SK-N-SH (cell line): ENCODE results near the gene MUTYH. TPM values are rescaled to one million over a fixed set of nuclear protein-coding genes. Genes with fewer than 3 reads are reported as not detected.

ENCODE experiments used
- CTCF ChIA-PET: fragments of 300-600, 350-600 bp; formaldehyde crosslinking; extraction: SDS; loops from one replicate; lab custom pipeline; 2021; lab: Yijun Ruan, JAX
- POLR2A ChIA-PET: fragments of 350-600 bp; sonication (Branson Sonifier 250); formaldehyde crosslinking; extraction: SDS; loops from one replicate; lab custom pipeline; 2020; ENCODE audit warnings: antibody characterized with exemption, inconsistent platforms; lab: Yijun Ruan, JAX
- DNase-seq: peaks from one replicate; pipeline ENCODE4 v3.0.0; 2012
- H2AFZ ChIP-seq: fragments of 200-600 bp; sonication (generic); 2 replicates; pipeline ENCODE4 v1.8.1; 2016; ENCODE audit warnings: antibody characterized with exemption, mild to moderate bottlenecking, low read depth
- H3F3A ChIP-seq: fragments of 200-600 bp; sonication (generic); replicated peaks from 2 replicates; pipeline ENCODE3; 2016; ENCODE audit warnings: antibody characterized with exemption, mild to moderate bottlenecking; ENCODE audit not compliant: insufficient read depth
- H3K27ac ChIP-seq, 2 experiments: fragments of 200-500 bp in 1 of 2; fragments of 200-600 bp in 1 of 2; sonication (Bioruptor generic) in 1 of 2; sonication (generic), shearing (Covaris generic) in 1 of 2; 2 replicates each; pipeline versions ENCODE4 v1.5.1 to v1.6.1; 2014 to 2016; ENCODE audit warnings: low read depth in 2 of 2, inconsistent platforms in 1 of 2, low read length in 1 of 2, mild to moderate bottlenecking in 1 of 2, mixed read lengths in 1 of 2
- H3K27me3 ChIP-seq: fragments of 200-600 bp; sonication (generic), shearing (Covaris generic); 2 replicates; pipeline ENCODE4 v1.6.1; 2016; ENCODE audit warnings: mixed run types; ENCODE audit not compliant: insufficient read depth
- H3K36me3 ChIP-seq, 2 experiments: fragments of 200-500 bp in 1 of 2; fragments of 200-600 bp in 1 of 2; sonication (Bioruptor generic) in 1 of 2; sonication (generic) in 1 of 2; replicated peaks in 1 of 2; 2 replicates each; pipeline versions ENCODE3 to v1.5.1; 2014 to 2016; ENCODE audit warnings: low read length in 1 of 2, mild to moderate bottlenecking in 1 of 2; ENCODE audit not compliant: insufficient read depth in 2 of 2, control insufficient read depth in 1 of 2
- H3K4me1 ChIP-seq, 2 experiments: fragments of 200-500 bp in 1 of 2; fragments of 200-600 bp in 1 of 2; sonication (Bioruptor generic) in 1 of 2; sonication (generic), shearing (Covaris generic) in 1 of 2; 2 replicates each; pipeline versions ENCODE4 v1.5.1 to v1.6.1; 2014 to 2016; ENCODE audit warnings: low read depth in 1 of 2, low read length in 1 of 2, mixed run types in 1 of 2; ENCODE audit not compliant: insufficient read depth in 2 of 2, control insufficient read depth in 1 of 2
- H3K4me2 ChIP-seq: fragments of 200-600 bp; sonication (generic), shearing (Covaris generic); 2 replicates; pipeline ENCODE4 v1.6.1; 2017; ENCODE audit warnings: mixed run types
- H3K4me3 ChIP-seq, 2 experiments: fragments of 200-500 bp in 1 of 2; fragments of 200-600 bp in 1 of 2; sonication (Bioruptor generic) in 1 of 2; sonication (generic), shearing (Covaris generic) in 1 of 2; 2 replicates each; pipeline versions ENCODE4 v1.5.1 to v1.8.1; 2014 to 2016; ENCODE audit warnings: low read depth in 2 of 2, inconsistent platforms in 1 of 2, low read length in 1 of 2, mild to moderate bottlenecking in 1 of 2, mixed read lengths in 1 of 2, moderate library complexity in 1 of 2
- H3K79me2 ChIP-seq: fragments of 200-600 bp; sonication (generic); 2 replicates; pipeline ENCODE4 v1.8.1; 2017; ENCODE audit warnings: mild to moderate bottlenecking; ENCODE audit not compliant: insufficient read depth
- H3K9ac ChIP-seq: fragments of 200-600 bp; sonication (generic); 2 replicates; pipeline ENCODE4 v1.6.1; 2017; ENCODE audit warnings: mixed run types
- H3K9me2 ChIP-seq: fragments of 200-600 bp; sonication (generic); 2 replicates; pipeline ENCODE4 v1.6.1; 2017; ENCODE audit warnings: mixed run types
- H3K9me3 ChIP-seq: fragments of 200-600 bp; sonication (generic); 2 replicates; pipeline ENCODE4 v1.6.1; 2017; ENCODE audit warnings: mixed run types, mild to moderate bottlenecking, moderate library complexity
- H4K20me1 ChIP-seq: fragments of 200-600 bp; sonication (generic); 2 replicates; pipeline ENCODE4 v1.6.1; 2017; ENCODE audit warnings: mild to moderate bottlenecking, mixed run types; ENCODE audit not compliant: insufficient read depth
- EZH2phosphoT487 ChIP-seq: fragments of 200-600 bp; sonication (generic); IDR thresholded peaks from 2 replicates; pipeline ENCODE4 v1.6.1; 2017; ENCODE audit warnings: low read depth, mixed run types, mild to moderate bottlenecking, antibody characterized with exemption, moderate library complexity, borderline replicate concordance
- FOSL2 ChIP-seq: IDR thresholded peaks from 2 replicates; pipeline ENCODE4 v1.4.0; 2012; ENCODE audit warnings: low read depth, mild to moderate bottlenecking, moderate library complexity, borderline replicate concordance
- FOXJ3 ChIP-seq: sonication (generic); formaldehyde crosslinking; IDR thresholded peaks from 2 replicates; pipeline ENCODE4 v1.5.1; 2020; ENCODE audit warnings: mild to moderate bottlenecking, missing genetic modification reagents
- FOXM1 ChIP-seq: IDR thresholded peaks from 2 replicates; pipeline ENCODE4 v1.4.0; 2012; ENCODE audit warnings: low read depth, mild to moderate bottlenecking
- GABPA ChIP-seq: IDR thresholded peaks from 2 replicates; pipeline ENCODE4 v1.4.0; 2012; ENCODE audit warnings: low read depth, mild to moderate bottlenecking
- MEF2A ChIP-seq: IDR thresholded peaks from 2 replicates; pipeline ENCODE4 v1.4.0; 2012; ENCODE audit warnings: low read depth, borderline replicate concordance
- NFIC ChIP-seq: IDR thresholded peaks from 2 replicates; pipeline ENCODE4 v1.4.0; 2012; ENCODE audit warnings: borderline replicate concordance
- NRF1 ChIP-seq: IDR thresholded peaks from 2 replicates; pipeline ENCODE4 v1.6.1; 2012; ENCODE audit warnings: low read depth, mild to moderate bottlenecking, low read length
- POLR2AphosphoS5 ChIP-seq: IDR thresholded peaks from 2 replicates; pipeline ENCODE4 v1.6.1; 2012; ENCODE audit warnings: low read depth, low read length
- RAD21 ChIP-seq: IDR thresholded peaks from 2 replicates; pipeline ENCODE4 v1.6.1; 2012; ENCODE audit warnings: mild to moderate bottlenecking, low read length
- REST ChIP-seq: IDR thresholded peaks from 2 replicates; pipeline ENCODE4 v1.6.1; 2012; ENCODE audit warnings: mild to moderate bottlenecking, low read depth, low read length, moderate library complexity
- RFX5 ChIP-seq: IDR thresholded peaks from 2 replicates; pipeline ENCODE4 v1.6.1; 2012; ENCODE audit warnings: mild to moderate bottlenecking, improper control_type of control experiment, low read length
- SIN3A ChIP-seq: IDR thresholded peaks from 2 replicates; pipeline ENCODE4 v1.6.1; 2012; ENCODE audit warnings: low read depth, mild to moderate bottlenecking, low read length, moderate library complexity, borderline replicate concordance
- SMC3 ChIP-seq: IDR thresholded peaks from 2 replicates; pipeline ENCODE4 v1.6.1; 2012; ENCODE audit warnings: low read depth, low read length, improper control_type of control experiment
- TCF12 ChIP-seq: IDR thresholded peaks from 2 replicates; pipeline ENCODE4 v1.4.0; 2012
- USF1 ChIP-seq: IDR thresholded peaks from 2 replicates; pipeline ENCODE4 v1.4.0; 2012; ENCODE audit warnings: low read depth, borderline replicate concordance
- USF2 ChIP-seq: fragments of 150-350 bp; IDR thresholded peaks from 2 replicates; pipeline ENCODE4 v1.6.1; 2017; ENCODE audit warnings: antibody characterized with exemption, low read length, low read depth, borderline replicate concordance
- YY1 ChIP-seq: IDR thresholded peaks from 2 replicates; pipeline ENCODE4 v1.4.0; 2012; ENCODE audit warnings: low read depth, mild to moderate bottlenecking
- ZBTB33 ChIP-seq: IDR thresholded peaks from 2 replicates; pipeline ENCODE4 v1.4.0; 2012; ENCODE audit warnings: low read depth, borderline replicate concordance
- polyA plus RNA-seq, 3 experiments: library from polyadenylated mRNA; depleted of rRNA; stranded (reverse); fragments of >200 nt; gene quantifications; 2 replicates each; pipeline ENCODE4 v1.2.3, GENCODE V29; 2012

MUTYH gene
- polyA plus RNA-seq, 1 of the 3 experiments (the other 2 are of a cell fraction) = 23.3 TPM

GRCh38 chr1:45373573-45373972 lies 33.3 kb upstream of the MUTYH start:
- H3K4me3 ChIP-seq = no peak overlapping the region
- no peaks in the 10 kb centered on the region for H3K27me3 ChIP-seq
- H3K4me1 ChIP-seq = no peaks in the 10 kb centered on the region
- H3K79me2 ChIP-seq = no peaks in the 10 kb centered on the region
- no peak overlapping the region for H3K4me2 ChIP-seq
- H3K9ac ChIP-seq = no peak overlapping the region
- no peak for DNase-seq
- no peaks in the 10 kb centered on the region for H3F3A ChIP-seq
- no peaks in the 10 kb centered on the region for H4K20me1 ChIP-seq
- TF ChIP-seq RFX5 = no peak
- no peak for TF ChIP-seq YY1
- TF ChIP-seq POLR2AphosphoS5 = no peak
- TF ChIP-seq RAD21 = no peak
- no peak for TF ChIP-seq REST
- TF ChIP-seq NFIC = no peak
- TF ChIP-seq ZBTB33 = no peak
- no peak for TF ChIP-seq GABPA
- TF ChIP-seq USF2 = no peak
- no peak for TF ChIP-seq SMC3
- TF ChIP-seq FOXM1 = no peak
- TF ChIP-seq MEF2A = no peak
- no peak for TF ChIP-seq EZH2phosphoT487
- H3K9me2 ChIP-seq = no peaks in the 10 kb centered on the region
- H3K27ac ChIP-seq = no peak overlapping the region
- POLR2A ChIA-PET = no interaction called here
- H3K36me3 ChIP-seq = no peaks in the 10 kb centered on the region
- CTCF ChIA-PET = interaction anchor here (0.8 to 3.1 kb wide), 4 partner anchors 13 to 119 kb away, joined by 3 to 15 read pairs (median 4); partner anchors contain the start of gene TESK2
- no peak overlapping the region for H2AFZ ChIP-seq
- no peaks in the 10 kb centered on the region for H3K9me3 ChIP-seq

- H3F3A ChIP-seq = no peaks in the 10 kb centered on the region
- H3K36me3 ChIP-seq = no peaks in the 10 kb centered on the region
- H3K27ac ChIP-seq = no peak overlapping the region
- no peaks in the 10 kb centered on the region for H3K79me2 ChIP-seq
- H3K9me3 ChIP-seq = no peaks in the 10 kb centered on the region
- no peaks in the 10 kb centered on the region for H3K9me2 ChIP-seq
- no peaks in the 10 kb centered on the region for H4K20me1 ChIP-seq
- H3K4me2 ChIP-seq = no peak overlapping the region
- H3K27me3 ChIP-seq = no peaks in the 10 kb centered on the region
- H3K4me1 ChIP-seq = no peaks in the 10 kb centered on the region
- no peak overlapping the region for H3K4me3 ChIP-seq
- no peak overlapping the region for H2AFZ ChIP-seq
- POLR2A ChIA-PET = no interaction called here
- H3K9ac ChIP-seq = no peak overlapping the region
- CTCF ChIA-PET = no interaction called here
- DNase-seq = no peak
- TF ChIP-seq POLR2AphosphoS5 (no peak), TCF12 (no peak), FOXM1 (no peak), NFIC (no peak), SIN3A (no peak), ZBTB33 (no peak), USF1 (no peak), FOXJ3 (CRISPR knock-in tag) (no peak), FOSL2 (no peak), USF2 (no peak), NRF1 (no peak)
Observed at GRCh38 chr1:45370575-45370974, 30.3 kb upstream of the MUTYH start.
